OCI-LY1 (cell line): Measurements from ENCODE around the gene ACOT11.

Source experiments
- CTCF ChIP-seq: fragments of 200-600 bp; sonication (generic), shearing (Covaris generic); IDR thresholded peaks from 2 replicates; pipeline ENCODE4 v1.5.1; 2017; ENCODE audit warnings: mild to moderate bottlenecking, antibody characterized with exemption, low read length, moderate library complexity, mixed read lengths
- EZH2 ChIP-seq: fragments of 200-600 bp; sonication (generic), shearing (Covaris generic); IDR thresholded peaks from 2 replicates; pipeline ENCODE4 v1.8.0; 2017; ENCODE audit warnings: borderline replicate concordance, mixed run types, mild to moderate bottlenecking, antibody characterized with exemption, low read length, moderate library complexity, mixed read lengths

GRCh38 chr1:54649921-54650320 lies 101.9 kb downstream of the ACOT11 start:
- TF ChIP-seq CTCF (no peak), EZH2 (no peak)
